GM19238 (cell line): ENCODE data around the gene ELOVL2.
"Not testable (repeated sequence)": the region's sequence is repeated elsewhere in the genome, so short reads cannot be mapped to it uniquely, and the experiment has no call there.

Source experiments
- DNase-seq: peaks from one replicate; pipeline ENCODE4 v3.0.0; 2011; ENCODE audit warnings: low spot score; ENCODE audit not compliant: insufficient read length

Gene ELOVL2

GRCh38 chr6:11043961-11044711, at the start of gene ELOVL2:
Gene ELOVL2, minus strand, starts transcription at chr6:11044305. Its CDS starts 75 bp downstream, at chr6:11044230.
- DNase-seq: peak; percentile 31

- DNase-seq: no peak
Observed at GRCh38 chr6:11093376-11093625, 49.2 kb upstream of the ELOVL2 start.

GRCh38 chr6:11092668-11093375, 48.7 kb upstream of the ELOVL2 start:
- peak; percentile 55 for DNase-seq

GRCh38 chr6:11091141-11091540, 47.0 kb upstream of the ELOVL2 start:
- DNase-seq: not testable (repeated sequence)

- DNase-seq: no peak
Observed at GRCh38 chr6:11089695-11090094, 45.6 kb upstream of the ELOVL2 start.

GRCh38 chr6:11087141-11087812, 43.2 kb upstream of the ELOVL2 start:
- DNase-seq: not testable (repeated sequence)

- no peak for DNase-seq
Observed at GRCh38 chr6:11085758-11086435, 41.8 kb upstream of the ELOVL2 start.

- no peak for DNase-seq
Observed at GRCh38 chr6:11083956-11084355, 39.9 kb upstream of the ELOVL2 start.

- DNase-seq: no peak
Observed at GRCh38 chr6:11083491-11083890, 39.4 kb upstream of the ELOVL2 start.

- no peak for DNase-seq
Observed at GRCh38 chr6:11080296-11080695, 36.2 kb upstream of the ELOVL2 start.

- no peak for DNase-seq
Observed at GRCh38 chr6:11078266-11078665, 34.2 kb upstream of the ELOVL2 start.

- DNase-seq: no peak
Observed at GRCh38 chr6:11076540-11076939, 32.4 kb upstream of the ELOVL2 start.

- no peak for DNase-seq
Observed at GRCh38 chr6:11072101-11072500, 28.0 kb upstream of the ELOVL2 start.

GRCh38 chr6:11069760-11070159, 25.7 kb upstream of the ELOVL2 start:
- no peak for DNase-seq

- DNase-seq: no peak
Observed at GRCh38 chr6:11067348-11067747, 23.2 kb upstream of the ELOVL2 start.

- DNase-seq: no peak
Observed at GRCh38 chr6:11066505-11067347, 22.6 kb upstream of the ELOVL2 start.

GRCh38 chr6:11065436-11066202, 21.5 kb upstream of the ELOVL2 start:
- no peak for DNase-seq

- DNase-seq: no peak
Observed at GRCh38 chr6:11064836-11065235, 20.7 kb upstream of the ELOVL2 start.

GRCh38 chr6:11062715-11063114, 18.6 kb upstream of the ELOVL2 start:
- no peak for DNase-seq

GRCh38 chr6:11062083-11062482, 18.0 kb upstream of the ELOVL2 start:
- no peak for DNase-seq
